GF-D8 (cell line): Measurements from ENCODE around the gene MDGA2.
"Not testable (repeated sequence)": the region's sequence is repeated elsewhere in the genome, so short reads cannot be mapped to it uniquely, and the experiment has no call there.

Source experiments
- DNase-seq: peaks from one replicate; lab custom pipeline; 2025; lab: John Stamatoyannopoulos, UW

MDGA2 gene

GRCh38 chr14:47675466-47676314, at the start of gene MDGA2:
Gene MDGA2 (minus strand): TSS chr14:47675605.
- no peak for DNase-seq

- no peak for DNase-seq
Observed at GRCh38 chr14:47722929-47723693, 47.7 kb upstream of the MDGA2 start.

GRCh38 chr14:47720281-47720680, 44.9 kb upstream of the MDGA2 start:
- DNase-seq: no peak

DNA sequence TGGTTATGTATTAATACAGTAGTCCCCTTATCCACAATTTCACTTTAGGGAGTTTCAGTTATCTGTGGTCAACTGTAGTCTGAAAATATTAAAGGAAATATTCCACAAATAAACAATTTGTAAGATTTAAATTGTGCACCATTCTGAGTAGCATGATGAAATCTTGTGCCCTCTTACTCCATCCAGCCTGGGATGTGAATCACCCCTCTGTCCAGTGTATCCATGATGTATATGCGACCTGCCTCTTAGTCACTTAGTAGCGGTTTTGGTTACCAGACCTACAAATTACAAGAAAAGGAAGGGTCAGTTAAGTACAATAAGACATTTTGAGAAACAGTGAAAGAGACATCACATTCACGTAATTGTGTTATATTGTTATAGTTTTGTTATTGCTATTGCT, 39.9 kb upstream of the MDGA2 start:
- DNase-seq: no peak

- DNase-seq: no peak
Observed at GRCh38 chr14:47710581-47710980, 35.2 kb upstream of the MDGA2 start.

GRCh38 chr14:47705683-47706082, 30.3 kb upstream of the MDGA2 start:
- no peak for DNase-seq

DNA sequence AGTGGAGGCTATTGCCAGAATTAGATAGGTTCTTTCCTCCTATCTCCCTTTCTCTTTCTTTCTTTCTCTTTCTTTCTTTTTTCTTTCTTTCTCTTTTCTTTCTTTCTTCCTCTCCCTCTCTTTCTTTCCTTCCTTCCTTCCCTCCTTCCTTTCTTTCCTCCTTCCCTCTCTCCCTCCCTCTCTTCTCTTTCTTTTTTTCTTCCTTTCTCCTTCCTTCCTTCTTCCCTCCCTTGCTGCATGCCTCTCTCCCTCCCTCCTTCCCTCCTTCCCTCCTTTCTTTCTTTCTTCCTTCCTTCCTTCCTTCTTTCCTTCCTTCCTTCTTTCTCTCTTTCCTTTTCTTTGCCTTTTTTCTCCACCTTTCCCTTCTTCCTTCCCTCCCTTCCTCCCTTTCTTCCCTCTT, 16.4 kb upstream of the MDGA2 start:
- no peak for DNase-seq

- DNase-seq: no peak
Observed at GRCh38 chr14:47678993-47679392, 3.6 kb upstream of the MDGA2 start.

GRCh38 chr14:47678157-47678556, 2.8 kb upstream of the MDGA2 start:
- no peak for DNase-seq

- no peak for DNase-seq
Observed at GRCh38 chr14:47676315-47676617, 861 bp upstream of the MDGA2 start.

GRCh38 chr14:47674543-47675465, 601 bp downstream of the MDGA2 start:
- DNase-seq: no peak

DNA sequence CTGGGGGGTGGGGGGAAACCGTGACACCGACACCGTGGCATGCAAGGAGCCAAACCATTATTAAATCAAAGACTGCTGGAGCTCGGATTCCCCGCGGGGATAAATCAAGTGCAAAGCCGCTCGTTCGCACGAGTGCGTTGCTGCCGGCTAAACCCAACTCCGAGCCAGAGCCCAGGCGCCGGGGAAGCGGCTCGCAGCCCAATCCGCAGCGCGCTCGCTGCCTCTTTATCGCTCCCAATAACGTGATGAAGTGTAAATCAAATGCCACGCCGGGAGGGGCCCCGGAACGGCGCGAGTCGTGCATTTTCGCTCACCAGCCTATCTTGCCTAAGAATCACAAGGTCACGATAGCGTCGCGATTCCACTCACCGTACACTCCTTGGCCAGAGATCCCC, 1.3 kb downstream of the MDGA2 start:
- no peak for DNase-seq

DNA sequence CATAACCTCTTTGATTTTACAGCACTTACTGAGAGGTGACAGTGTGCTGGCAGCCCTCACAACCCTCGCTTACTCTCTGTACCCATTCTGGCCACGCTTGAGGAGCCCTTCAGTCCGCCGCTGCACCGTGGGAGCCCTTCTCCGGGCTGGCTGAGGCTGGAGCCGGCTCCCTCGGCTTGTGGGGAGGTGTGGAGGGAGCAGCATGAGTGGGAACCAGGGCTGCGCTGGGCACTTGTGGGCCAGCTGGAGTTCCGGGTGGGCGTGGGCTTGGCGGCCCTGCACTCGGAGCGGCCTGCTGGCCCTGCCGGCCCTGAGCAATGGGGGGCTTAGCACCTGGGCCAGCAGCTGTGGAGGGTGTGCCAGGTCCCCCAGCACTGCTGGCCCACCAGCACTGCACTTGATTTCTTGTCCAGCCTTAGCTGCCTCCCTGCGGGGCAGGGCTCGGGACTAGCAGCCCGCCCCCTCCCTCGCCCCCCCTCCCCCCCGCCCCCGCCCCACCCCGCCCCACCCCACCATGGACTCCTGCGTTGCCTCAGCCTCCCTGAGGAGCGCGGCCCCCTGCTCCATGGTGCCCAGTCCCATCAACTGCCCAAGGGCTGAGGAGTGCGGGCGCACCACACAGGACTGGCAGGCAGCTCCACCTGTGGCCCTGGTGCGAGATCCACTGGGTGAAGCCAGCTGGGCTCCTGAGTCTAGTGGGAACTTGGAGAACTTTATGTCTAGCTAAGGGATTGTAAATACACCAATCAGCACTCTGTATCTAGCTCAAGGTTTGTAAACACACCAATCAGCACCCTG, 9.9 kb downstream of the MDGA2 start:
- no peak for DNase-seq

DNA sequence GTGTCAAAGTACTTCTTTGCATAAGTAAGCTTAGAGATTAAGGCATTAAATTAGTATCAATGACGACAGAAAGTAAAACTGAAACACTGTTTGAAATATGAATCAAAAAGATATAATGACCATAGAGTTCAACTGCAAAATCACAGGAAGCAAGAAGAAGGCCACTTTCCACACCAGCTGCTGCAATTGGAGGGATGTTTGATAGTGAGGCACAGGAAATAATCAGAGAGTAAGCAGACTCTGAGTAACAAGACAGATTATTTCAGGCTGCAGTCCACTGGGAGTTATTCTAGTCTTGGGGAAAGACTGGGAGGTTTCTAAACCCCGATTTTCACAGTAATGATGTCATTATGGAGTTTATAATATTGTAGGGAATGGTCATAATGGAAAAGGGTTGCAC, 12.9 kb downstream of the MDGA2 start:
- no peak for DNase-seq

DNA sequence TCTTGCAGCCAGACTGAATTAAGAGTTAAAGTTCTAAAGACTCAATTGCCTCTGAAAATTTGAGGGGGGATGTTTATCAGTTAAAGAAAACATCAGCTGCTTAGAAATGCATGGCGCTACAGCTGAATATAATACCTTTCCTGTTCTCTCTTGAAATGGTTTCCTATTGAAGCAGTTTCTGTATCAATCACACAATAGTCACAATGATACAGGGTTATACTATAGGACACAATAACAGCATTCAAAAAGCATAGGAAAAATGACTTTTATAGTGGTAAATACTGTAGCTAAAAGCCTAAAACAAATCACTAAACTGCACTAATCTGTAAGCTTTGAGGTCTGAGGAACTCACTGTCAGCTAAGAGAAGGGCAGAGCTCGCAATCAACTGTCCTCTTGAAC, 15.2 kb downstream of the MDGA2 start:
- no peak for DNase-seq

- no peak for DNase-seq
Observed at GRCh38 chr14:47658041-47658440, 17.4 kb downstream of the MDGA2 start.

DNA sequence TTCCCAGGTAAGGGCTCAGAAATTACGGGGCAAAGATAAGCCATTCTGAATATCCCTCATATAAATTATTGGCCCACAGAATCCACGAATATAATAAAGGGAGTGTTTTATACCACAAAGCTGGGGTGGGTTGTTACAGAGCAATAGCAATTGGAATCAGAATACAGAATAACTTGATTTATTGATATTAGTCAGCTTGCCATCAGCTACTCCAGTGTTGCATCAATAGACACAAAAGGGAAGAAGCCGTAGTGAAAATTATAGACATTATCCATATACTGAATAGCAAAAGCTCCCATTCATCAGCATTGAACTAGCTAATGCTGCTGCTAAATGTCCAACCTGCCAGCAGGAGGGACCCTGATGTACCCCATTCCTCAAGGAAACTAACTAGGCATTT, 18.3 kb downstream of the MDGA2 start:
- no peak for DNase-seq

DNA sequence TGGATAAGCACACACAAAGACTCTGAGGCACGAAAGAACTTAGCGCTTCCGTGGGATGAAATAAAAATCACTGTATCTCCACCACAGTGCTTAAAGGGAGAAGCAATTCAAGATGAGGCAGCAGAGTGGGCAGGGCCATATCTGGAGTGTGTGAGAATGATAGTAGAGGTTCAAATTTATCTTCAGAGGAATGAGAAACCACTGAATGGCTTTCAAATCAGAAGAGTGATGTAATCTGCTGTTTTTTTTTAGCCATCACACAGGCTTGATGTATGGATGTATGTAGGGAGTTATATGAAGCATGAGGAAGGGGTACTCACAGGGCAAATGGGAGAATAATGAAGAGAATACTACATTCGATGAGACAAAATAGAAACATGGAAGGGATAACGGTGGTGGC, 24.1 kb downstream of the MDGA2 start:
- DNase-seq: no peak

GRCh38 chr14:47637753-47638152, 37.7 kb downstream of the MDGA2 start:
- DNase-seq: no peak

- DNase-seq: no peak
Observed at GRCh38 chr14:47626151-47627035, 49.0 kb downstream of the MDGA2 start.

- not testable (repeated sequence) for DNase-seq
Observed at GRCh38 chr14:47624126-47624525, 51.3 kb downstream of the MDGA2 start.
